Keratinocyte (primary cell): ENCODE measurements around the gene CPED1. TPM values are rescaled to one million over a fixed set of nuclear protein-coding genes. Genes with fewer than 3 reads are reported as not detected.

Source experiments
- DNase-seq: peaks from one replicate; pipeline ENCODE4 v3.0.0-alpha.2; 2011; ENCODE audit warnings: low read depth, missing footprints, low spot score
- FAIRE-seq: peaks from 2 replicates; lab custom pipeline; 2011; peaks lifted over from hg19 to GRCh38; lab: Jason Lieb, UNC
- H2AFZ ChIP-seq: 2 replicates; pipeline ENCODE4 v1.6.0; 2012; ENCODE audit warnings: low read length, control low read depth, inconsistent platforms; ENCODE audit not compliant: control insufficient read depth
- H3K27ac ChIP-seq: 2 replicates; pipeline ENCODE4 v1.5.1; 2011; ENCODE audit warnings: low read length; ENCODE audit not compliant: control insufficient read depth, insufficient read depth
- H3K27me3 ChIP-seq: 3 replicates; pipeline ENCODE4 v1.6.0; 2011; ENCODE audit warnings: low read length; ENCODE audit not compliant: control insufficient read depth, insufficient read depth; ENCODE audit errors: extremely low read depth
- H3K36me3 ChIP-seq, 2 experiments: 2 replicates in 1 of 2; 3 replicates in 1 of 2; pipeline ENCODE4 v1.5.1; 2011; ENCODE audit warnings: low read length in 2 of 2, mild to moderate bottlenecking in 1 of 2; ENCODE audit not compliant: control insufficient read depth in 2 of 2, insufficient read depth in 2 of 2; ENCODE audit errors: extremely low read depth in 1 of 2
- H3K4me1 ChIP-seq: 3 replicates; pipeline ENCODE4 v1.5.1; 2011; ENCODE audit warnings: low read length; ENCODE audit not compliant: control insufficient read depth, insufficient read depth; ENCODE audit errors: extremely low read depth
- H3K4me2 ChIP-seq: 3 replicates; pipeline ENCODE4 v1.6.0; 2011; ENCODE audit warnings: low read depth, low read length; ENCODE audit not compliant: control insufficient read depth, insufficient read depth; ENCODE audit errors: extremely low read depth
- H3K4me3 ChIP-seq, 3 experiments: fragments of 200-600 bp in 1 of 3; sonication (generic) in 1 of 3; 2 replicates in 2 of 3; 3 replicates in 1 of 3; pipeline ENCODE4 v1.5.1; 2011 to 2016; ENCODE audit warnings: low read length in 3 of 3, mild to moderate bottlenecking in 3 of 3, control low read depth in 2 of 3, inconsistent platforms in 1 of 3, low read depth in 1 of 3, mixed read lengths in 1 of 3, mixed run types in 1 of 3, moderate library complexity in 1 of 3; ENCODE audit not compliant: control insufficient read depth in 2 of 3, insufficient read depth in 2 of 3; ENCODE audit errors: extremely low read depth in 1 of 3
- H3K79me2 ChIP-seq: 2 replicates; pipeline ENCODE4 v1.6.0; 2012; ENCODE audit warnings: low read length; ENCODE audit not compliant: control insufficient read depth, insufficient read depth
- H3K9ac ChIP-seq: 3 replicates; pipeline ENCODE4 v1.6.0; 2011; ENCODE audit warnings: low read length; ENCODE audit not compliant: control insufficient read depth, insufficient read depth; ENCODE audit errors: extremely low read depth
- H3K9me1 ChIP-seq: 3 replicates; pipeline ENCODE4 v1.6.0; 2011; ENCODE audit warnings: low read length; ENCODE audit not compliant: control insufficient read depth, insufficient read depth; ENCODE audit errors: extremely low read depth
- H3K9me3 ChIP-seq: 2 replicates; pipeline ENCODE4 v1.5.1; 2012; ENCODE audit warnings: low read depth, low read length; ENCODE audit not compliant: control insufficient read depth
- H4K20me1 ChIP-seq: 3 replicates; pipeline ENCODE4 v1.6.0; 2011; ENCODE audit warnings: low read length; ENCODE audit not compliant: control insufficient read depth, insufficient read depth; ENCODE audit errors: extremely low read depth
- CTCF ChIP-seq, 3 experiments: IDR thresholded peaks in 1 of 3; conservative IDR thresholded peaks in 1 of 3; optimal IDR thresholded peaks in 1 of 3; 2 replicates in 2 of 3; 3 replicates in 1 of 3; pipeline versions ENCODE3 to v1.5.1; 2011; ENCODE audit warnings: low read length in 3 of 3, mild to moderate bottlenecking in 3 of 3, moderate library complexity in 2 of 3, control low read depth in 1 of 3, inconsistent platforms in 1 of 3; ENCODE audit not compliant: insufficient read depth in 2 of 3; ENCODE audit errors: extremely low read depth in 1 of 3
- EZH2 ChIP-seq: IDR thresholded peaks from one replicate; pipeline ENCODE4 v1.6.1; 2012; ENCODE audit warnings: inconsistent platforms, mild to moderate bottlenecking, low read length, moderate library complexity
- dilution Hi-C: fragments of 300-500 bp; cut with MboI; formaldehyde crosslinking; loops from one replicate; pipeline ENCODE4 v1.7.0; 2020; ENCODE audit warnings: low sequenced_read_pairs; ENCODE audit not compliant: extremely low pct_ligation_motif_present
- polyA plus RNA-seq, 5 experiments: library from polyadenylated mRNA; depleted of rRNA in 3 of 5; stranded (reverse) in 3 of 5; stranded (forward) in 1 of 5; unstranded in 1 of 5; fragments of >200 nt; gene quantifications; 1 replicate in 1 of 5; 2 replicates in 3 of 5; 3 replicates in 1 of 5; pipeline versions ENCODE4 v1.2.1 to v1.2.3, GENCODE V29; 2011 to 2012; ENCODE audit warnings: missing spikeins in 2 of 5, low read depth in 1 of 5, low replicate concordance in 1 of 5

The CPED1 gene
- polyA plus RNA-seq, 1 donor (not counting 4 experiments of a cell fraction or from before 2014, with no cell fraction given): 0.62 TPM

GRCh38 chr7:121005996-121006584 is 17.6 kb downstream of the CPED1 start:
- no peak for TF ChIP-seq EZH2
- TF ChIP-seq CTCF (optimal IDR thresholded peaks at IDR 0.05 in 1 of 3, IDR thresholded peaks at IDR 0.05 in 1 of 3, conservative IDR thresholded peaks at IDR 0.05 in 1 of 3; ENCODE audit: extremely low read depth in 1 of 3, insufficient read depth in 2 of 3, low read length in 3 of 3): no peak

GRCh38 chr7:121006711-121007315 is 18.3 kb downstream of the CPED1 start:
- H3K27me3 ChIP-seq: no peaks in the 10 kb centered on the region
- no peaks in the 10 kb centered on the region for H3K9me3 ChIP-seq
- FAIRE-seq (no peak), DNase-seq (no peak)
- dilution Hi-C loops: no loop called here
- H3K27ac ChIP-seq: no peak overlapping the region
- no peaks in the 10 kb centered on the region for H4K20me1 ChIP-seq
- no peaks in the 10 kb centered on the region for H3K36me3 ChIP-seq
- H3K4me1 ChIP-seq: no peaks in the 10 kb centered on the region
- no peak overlapping the region for H3K4me3 ChIP-seq
- H3K9ac ChIP-seq: no peak overlapping the region
- no peaks in the 10 kb centered on the region for H3K79me2 ChIP-seq
- H2AFZ ChIP-seq: no peak overlapping the region
- no peak overlapping the region for H3K4me2 ChIP-seq
- no peaks in the 10 kb centered on the region for H3K9me1 ChIP-seq
- no peak for TF ChIP-seq EZH2
- TF ChIP-seq CTCF (optimal IDR thresholded peaks at IDR 0.05 in 1 of 3, IDR thresholded peaks at IDR 0.05 in 1 of 3, conservative IDR thresholded peaks at IDR 0.05 in 1 of 3; ENCODE audit: extremely low read depth in 1 of 3, insufficient read depth in 2 of 3, low read length in 3 of 3): no peak

More at GRCh38 chr7:121005996-121006584, 17.6 kb downstream of the CPED1 start:
- FAIRE-seq: no peak
- Histone ChIP-seq H3K27ac (no peak overlapping the region), H3K4me2 (no peak overlapping the region), H3K27me3 (no peaks in the 10 kb centered on the region), H3K9ac (no peak overlapping the region), H3K9me3 (no peaks in the 10 kb centered on the region), H3K36me3 (no peaks in the 10 kb centered on the region), H2AFZ (no peak overlapping the region), H3K4me3 (no peak overlapping the region), H3K4me1 (no peaks in the 10 kb centered on the region), H4K20me1 (no peaks in the 10 kb centered on the region), H3K9me1 (no peaks in the 10 kb centered on the region), H3K79me2 (no peaks in the 10 kb centered on the region)
- dilution Hi-C loops: no loop called here
- DNase-seq: no peak
